HepG2 (cell line): ENCODE results near the gene CPEB3. TPM values are rescaled to one million over a fixed set of nuclear protein-coding genes. Genes with fewer than 3 reads are reported as not detected.

Experiments used
- BCL6 ChIP-seq: IDR thresholded peaks from 2 replicates; pipeline ENCODE4 v1.6.1; 2016; ENCODE audit warnings: missing genetic modification reagents, missing compliant biosample characterization
- FOXM1 ChIP-seq: sonication (generic); formaldehyde crosslinking; IDR thresholded peaks from 2 replicates; pipeline ENCODE4 v1.5.0; 2020; ENCODE audit warnings: missing genetic modification reagents
- GTF3A ChIP-seq: sonication (generic); formaldehyde crosslinking; conservative IDR thresholded peaks from 2 replicates; pipeline ENCODE4 v1.4.0; 2020; ENCODE audit warnings: mild to moderate bottlenecking, missing genetic modification reagents
- GZF1 ChIP-seq: sonication (generic); formaldehyde crosslinking; IDR thresholded peaks from 2 replicates; pipeline ENCODE4 v1.5.1; 2020; ENCODE audit warnings: mild to moderate bottlenecking, missing genetic modification reagents
- MXI1 ChIP-seq: IDR thresholded peaks from 3 replicates; pipeline ENCODE4 v1.6.1; 2012; ENCODE audit warnings: low read depth, low read length, inconsistent platforms, borderline replicate concordance
- RFX1 ChIP-seq: fragments of 450-650 bp; IDR thresholded peaks from 2 replicates; pipeline ENCODE4 v1.6.1; 2017
- ZEB1 ChIP-seq: IDR thresholded peaks from 2 replicates; pipeline ENCODE4 v1.6.1; 2012; ENCODE audit warnings: mild to moderate bottlenecking, low read depth, inconsistent platforms; ENCODE audit not compliant: insufficient replicate concordance
- ZNF569 ChIP-seq: sonication (generic); formaldehyde crosslinking; IDR thresholded peaks from 2 replicates; pipeline ENCODE4 v1.5.0; 2020; ENCODE audit warnings: mild to moderate bottlenecking, missing genetic modification reagents, moderate library complexity, borderline replicate concordance
- ZNF709 ChIP-seq: sonication (generic); formaldehyde crosslinking; IDR thresholded peaks from 2 replicates; pipeline ENCODE4 v1.5.0; 2020; ENCODE audit warnings: mild to moderate bottlenecking, missing genetic modification reagents
- ZNF768 ChIP-seq: sonication (generic); formaldehyde crosslinking; IDR thresholded peaks from 2 replicates; pipeline ENCODE4 v1.4.0; 2020; ENCODE audit warnings: missing genetic modification reagents
- polyA plus RNA-seq, 8 experiments: library from polyadenylated mRNA; depleted of rRNA in 3 of 8; stranded (reverse) in 7 of 8; unstranded in 1 of 8; fragments of >200 nt; fragmentation: Illumina TruSeq in 4 of 8; extraction: Trizol in 4 of 8; gene quantifications; 2 replicates each; pipeline versions ENCODE4 v1.2.1 to v1.2.3, GENCODE V29; 2011 to 2016; ENCODE audit warnings: low read depth in 4 of 8, missing spikeins in 1 of 8, mixed read lengths in 1 of 8; ENCODE audit not compliant: insufficient read depth in 1 of 8
- total RNA-seq, 5 experiments: library from RNA; depleted of rRNA; stranded (reverse); fragments of >200 nt; fragmentation: Illumina TruSeq; extraction: Trizol; gene quantifications; 2 replicates each; pipeline ENCODE4 v1.2.3, GENCODE V29; 2016; ENCODE audit warnings: low read depth in 1 of 5
- TF ChIP-seq, protein P1 (sequence below), 2 experiments: sonication (generic) in 1 of 2; formaldehyde crosslinking in 1 of 2; IDR thresholded peaks; 2 replicates each; pipeline versions ENCODE4 v1.5.1 to v1.6.1; 2011 to 2020; ENCODE audit warnings: borderline replicate concordance in 1 of 2, low read depth in 1 of 2, low read length in 1 of 2, mild to moderate bottlenecking in 1 of 2, missing genetic modification reagents in 1 of 2, moderate library complexity in 1 of 2
- TF ChIP-seq, protein P2 (sequence below): IDR thresholded peaks from 2 replicates; pipeline ENCODE4 v1.6.1; 2016; ENCODE audit warnings: low read depth, borderline replicate concordance
- TF ChIP-seq, protein P3 (sequence below): IDR thresholded peaks from 2 replicates; pipeline ENCODE4 v1.6.1; 2016
- TF ChIP-seq, protein P4 (sequence below), 2 experiments: fragments of 450-650 bp in 1 of 2; sonication (generic) in 1 of 2; formaldehyde crosslinking in 1 of 2; IDR thresholded peaks; 2 replicates each; pipeline versions ENCODE4 v1.6.1 to v1.8.0; 2016 to 2022; ENCODE audit warnings: antibody characterized with exemption in 1 of 2, mild to moderate bottlenecking in 1 of 2, missing genetic modification reagents in 1 of 2

CPEB3 gene
- total and polyA plus RNA-seq, 2 of the 13 experiments (the other 11 are each of a cell fraction or from before 2014, with no cell fraction given) = 0.66 to 0.70 TPM

DNA sequence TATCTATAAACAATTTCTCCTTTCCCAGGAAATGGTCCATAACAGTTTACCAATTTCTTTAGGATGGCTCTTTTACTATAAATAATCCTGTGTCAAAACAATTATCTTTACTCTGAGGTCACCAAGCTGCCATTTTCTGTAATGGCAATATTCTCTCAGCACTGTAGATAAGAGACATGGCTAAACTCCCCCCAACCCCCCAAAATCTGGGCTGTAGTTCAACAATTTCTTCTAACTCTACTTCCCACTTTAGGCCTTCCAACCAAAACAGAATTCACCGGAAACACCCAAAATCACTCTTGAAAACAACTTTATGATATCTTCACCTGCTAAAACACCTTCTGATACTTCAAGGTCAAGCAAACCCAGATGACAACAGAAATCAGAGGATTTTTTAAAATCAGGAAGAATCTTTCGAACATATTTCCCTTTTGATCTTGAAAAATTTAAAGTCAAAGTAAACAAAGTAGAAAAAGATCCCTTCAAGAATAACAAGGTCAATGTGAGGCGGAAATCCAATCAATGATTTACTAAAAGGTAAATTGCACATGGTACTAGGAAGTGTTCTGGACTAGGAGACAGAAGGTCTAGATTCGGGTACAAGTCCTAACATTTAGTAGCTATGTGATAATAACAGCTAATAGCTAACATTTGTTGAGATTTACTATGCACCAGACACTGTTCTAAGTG lies 176.8 kb downstream of the CPEB3 start (continued):
- TF ChIP-seq ZNF569 (CRISPR knock-in tag) = no peak
- no peak for TF ChIP-seq ZNF768 (CRISPR knock-in tag)
- TF ChIP-seq BCL6 = peak; percentile 77
- no peak for TF ChIP-seq ZEB1
- TF ChIP-seq, protein P1, sequence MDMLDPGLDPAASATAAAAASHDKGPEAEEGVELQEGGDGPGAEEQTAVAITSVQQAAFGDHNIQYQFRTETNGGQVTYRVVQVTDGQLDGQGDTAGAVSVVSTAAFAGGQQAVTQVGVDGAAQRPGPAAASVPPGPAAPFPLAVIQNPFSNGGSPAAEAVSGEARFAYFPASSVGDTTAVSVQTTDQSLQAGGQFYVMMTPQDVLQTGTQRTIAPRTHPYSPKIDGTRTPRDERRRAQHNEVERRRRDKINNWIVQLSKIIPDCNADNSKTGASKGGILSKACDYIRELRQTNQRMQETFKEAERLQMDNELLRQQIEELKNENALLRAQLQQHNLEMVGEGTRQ (IDR thresholded peaks at IDR 0.05; ENCODE audit: low read depth, low read length) = no peak
- TF ChIP-seq, protein P1 (CRISPR knock-in tag; IDR thresholded peaks at IDR 0.05; ENCODE audit: borderline replicate concordance) = no peak
- TF ChIP-seq RFX1 = no peak
- TF ChIP-seq, protein P2, sequence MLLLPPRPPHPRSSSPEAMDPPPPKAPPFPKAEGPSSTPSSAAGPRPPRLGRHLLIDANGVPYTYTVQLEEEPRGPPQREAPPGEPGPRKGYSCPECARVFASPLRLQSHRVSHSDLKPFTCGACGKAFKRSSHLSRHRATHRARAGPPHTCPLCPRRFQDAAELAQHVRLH (CRISPR knock-in tag) = no peak
- TF ChIP-seq GZF1 (CRISPR knock-in tag) = no peak
- no peak for TF ChIP-seq GTF3A
- TF ChIP-seq FOXM1 (CRISPR knock-in tag) = no peak
- TF ChIP-seq, protein P3, sequence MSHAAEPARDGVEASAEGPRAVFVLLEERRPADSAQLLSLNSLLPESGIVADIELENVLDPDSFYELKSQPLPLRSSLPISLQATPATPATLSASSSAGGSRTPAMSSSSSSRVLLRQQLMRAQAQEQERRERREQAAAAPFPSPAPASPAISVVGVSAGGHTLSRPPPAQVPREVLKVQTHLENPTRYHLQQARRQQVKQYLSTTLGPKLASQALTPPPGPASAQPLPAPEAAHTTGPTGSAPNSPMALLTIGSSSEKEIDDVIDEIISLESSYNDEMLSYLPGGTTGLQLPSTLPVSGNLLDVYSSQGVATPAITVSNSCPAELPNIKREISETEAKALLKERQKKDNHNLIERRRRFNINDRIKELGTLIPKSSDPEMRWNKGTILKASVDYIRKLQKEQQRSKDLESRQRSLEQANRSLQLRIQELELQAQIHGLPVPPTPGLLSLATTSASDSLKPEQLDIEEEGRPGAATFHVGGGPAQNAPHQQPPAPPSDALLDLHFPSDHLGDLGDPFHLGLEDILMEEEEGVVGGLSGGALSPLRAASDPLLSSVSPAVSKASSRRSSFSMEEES (CRISPR knock-in tag) = peak; percentile 21; the same call in 1 of the 2 replicates
- TF ChIP-seq, protein P4, sequence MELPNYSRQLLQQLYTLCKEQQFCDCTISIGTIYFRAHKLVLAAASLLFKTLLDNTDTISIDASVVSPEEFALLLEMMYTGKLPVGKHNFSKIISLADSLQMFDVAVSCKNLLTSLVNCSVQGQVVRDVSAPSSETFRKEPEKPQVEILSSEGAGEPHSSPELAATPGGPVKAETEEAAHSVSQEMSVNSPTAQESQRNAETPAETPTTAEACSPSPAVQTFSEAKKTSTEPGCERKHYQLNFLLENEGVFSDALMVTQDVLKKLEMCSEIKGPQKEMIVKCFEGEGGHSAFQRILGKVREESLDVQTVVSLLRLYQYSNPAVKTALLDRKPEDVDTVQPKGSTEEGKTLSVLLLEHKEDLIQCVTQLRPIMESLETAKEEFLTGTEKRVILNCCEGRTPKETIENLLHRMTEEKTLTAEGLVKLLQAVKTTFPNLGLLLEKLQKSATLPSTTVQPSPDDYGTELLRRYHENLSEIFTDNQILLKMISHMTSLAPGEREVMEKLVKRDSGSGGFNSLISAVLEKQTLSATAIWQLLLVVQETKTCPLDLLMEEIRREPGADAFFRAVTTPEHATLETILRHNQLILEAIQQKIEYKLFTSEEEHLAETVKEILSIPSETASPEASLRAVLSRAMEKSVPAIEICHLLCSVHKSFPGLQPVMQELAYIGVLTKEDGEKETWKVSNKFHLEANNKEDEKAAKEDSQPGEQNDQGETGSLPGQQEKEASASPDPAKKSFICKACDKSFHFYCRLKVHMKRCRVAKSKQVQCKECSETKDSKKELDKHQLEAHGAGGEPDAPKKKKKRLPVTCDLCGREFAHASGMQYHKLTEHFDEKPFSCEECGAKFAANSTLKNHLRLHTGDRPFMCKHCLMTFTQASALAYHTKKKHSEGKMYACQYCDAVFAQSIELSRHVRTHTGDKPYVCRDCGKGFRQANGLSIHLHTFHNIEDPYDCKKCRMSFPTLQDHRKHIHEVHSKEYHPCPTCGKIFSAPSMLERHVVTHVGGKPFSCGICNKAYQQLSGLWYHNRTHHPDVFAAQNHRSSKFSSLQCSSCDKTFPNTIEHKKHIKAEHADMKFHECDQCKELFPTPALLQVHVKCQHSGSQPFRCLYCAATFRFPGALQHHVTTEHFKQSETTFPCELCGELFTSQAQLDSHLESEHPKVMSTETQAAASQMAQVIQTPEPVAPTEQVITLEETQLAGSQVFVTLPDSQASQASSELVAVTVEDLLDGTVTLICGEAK (IDR thresholded peaks at IDR 0.05) = no peak
- TF ChIP-seq, protein P4 (CRISPR knock-in tag; IDR thresholded peaks at IDR 0.05) = no peak
- TF ChIP-seq MXI1 = no peak
- TF ChIP-seq ZNF709 (CRISPR knock-in tag) = no peak
